D721Med (cell line): ENCODE measurements around the gene PEX3.
A peak's percentile ranks its signal among the peaks of the same experiment; 100 is the strongest.

ENCODE experiments used
- DNase-seq: peaks from one replicate; pipeline ENCODE4 v3.0.0; 2011; ENCODE audit warnings: low spot score; ENCODE audit not compliant: insufficient read length
- FAIRE-seq: peaks from 2 replicates; lab custom pipeline; 2011; peaks lifted over from hg19 to GRCh38; lab: Jason Lieb, UNC
- TF ChIP-seq, protein P1 (sequence below): IDR thresholded peaks from 2 replicates; pipeline ENCODE4 v1.5.1; 2012; ENCODE audit warnings: mild to moderate bottlenecking, control low read depth; ENCODE audit not compliant: insufficient read depth; ENCODE audit errors: missing control alignments

Gene PEX3

DNA sequence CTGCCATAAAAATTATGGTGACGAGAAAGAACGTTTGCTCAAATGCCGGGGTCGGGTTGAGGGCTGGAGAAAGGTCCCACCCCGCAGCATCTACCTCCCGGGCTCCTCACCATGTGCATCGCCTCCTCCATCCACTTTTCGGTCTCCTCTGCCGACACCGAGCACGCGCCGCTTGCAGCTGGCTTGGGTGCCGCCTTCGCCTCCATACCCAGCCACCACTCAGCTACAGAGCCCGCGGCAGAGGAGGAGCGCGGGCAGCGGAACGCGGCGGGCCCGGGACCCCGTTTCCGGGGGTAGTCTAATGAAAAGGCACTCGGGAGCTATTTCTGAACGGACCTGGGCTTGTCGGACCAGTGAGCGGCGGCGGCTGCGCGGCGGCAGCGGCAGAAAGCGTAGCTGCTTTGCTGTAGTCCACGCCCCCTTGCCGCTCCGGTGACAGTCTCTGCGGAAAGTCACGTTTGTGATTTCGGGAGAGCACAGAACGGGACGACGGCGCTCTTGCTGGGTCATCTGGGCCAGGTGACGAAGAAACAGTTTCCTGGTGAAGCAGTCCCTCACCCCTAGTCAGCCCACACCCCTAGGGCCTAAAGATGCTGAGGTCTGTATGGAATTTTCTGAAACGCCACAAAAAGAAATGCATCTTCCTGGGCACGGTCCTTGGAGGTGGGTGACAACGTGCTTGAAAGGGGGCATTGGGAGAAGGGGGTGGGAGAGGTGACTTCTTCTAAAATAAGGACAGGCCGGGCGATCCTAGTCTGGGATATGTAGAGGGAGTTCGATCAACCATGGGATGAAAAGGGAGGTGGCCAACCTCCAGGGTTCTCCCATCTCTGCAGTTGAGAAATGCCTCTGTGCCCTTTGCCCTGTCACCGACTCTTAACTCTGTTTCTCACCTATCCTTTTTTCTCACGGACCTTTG lies at the start of gene PEX3, which contains the start of gene ADAT2:
TSS of gene PEX3 (plus strand) at position 353 of the 919 bp plus-strand sequence. CDS start at position 591, 238 bp downstream.
TSS of gene ADAT2 (minus strand) at position 243 of the 919 bp plus-strand sequence. CDS start at position 206, 37 bp downstream.
- FAIRE-seq (no peak), DNase-seq (peak; percentile 35)
- TF ChIP-seq, protein P1, sequence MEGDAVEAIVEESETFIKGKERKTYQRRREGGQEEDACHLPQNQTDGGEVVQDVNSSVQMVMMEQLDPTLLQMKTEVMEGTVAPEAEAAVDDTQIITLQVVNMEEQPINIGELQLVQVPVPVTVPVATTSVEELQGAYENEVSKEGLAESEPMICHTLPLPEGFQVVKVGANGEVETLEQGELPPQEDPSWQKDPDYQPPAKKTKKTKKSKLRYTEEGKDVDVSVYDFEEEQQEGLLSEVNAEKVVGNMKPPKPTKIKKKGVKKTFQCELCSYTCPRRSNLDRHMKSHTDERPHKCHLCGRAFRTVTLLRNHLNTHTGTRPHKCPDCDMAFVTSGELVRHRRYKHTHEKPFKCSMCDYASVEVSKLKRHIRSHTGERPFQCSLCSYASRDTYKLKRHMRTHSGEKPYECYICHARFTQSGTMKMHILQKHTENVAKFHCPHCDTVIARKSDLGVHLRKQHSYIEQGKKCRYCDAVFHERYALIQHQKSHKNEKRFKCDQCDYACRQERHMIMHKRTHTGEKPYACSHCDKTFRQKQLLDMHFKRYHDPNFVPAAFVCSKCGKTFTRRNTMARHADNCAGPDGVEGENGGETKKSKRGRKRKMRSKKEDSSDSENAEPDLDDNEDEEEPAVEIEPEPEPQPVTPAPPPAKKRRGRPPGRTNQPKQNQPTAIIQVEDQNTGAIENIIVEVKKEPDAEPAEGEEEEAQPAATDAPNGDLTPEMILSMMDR, result no peak

DNA sequence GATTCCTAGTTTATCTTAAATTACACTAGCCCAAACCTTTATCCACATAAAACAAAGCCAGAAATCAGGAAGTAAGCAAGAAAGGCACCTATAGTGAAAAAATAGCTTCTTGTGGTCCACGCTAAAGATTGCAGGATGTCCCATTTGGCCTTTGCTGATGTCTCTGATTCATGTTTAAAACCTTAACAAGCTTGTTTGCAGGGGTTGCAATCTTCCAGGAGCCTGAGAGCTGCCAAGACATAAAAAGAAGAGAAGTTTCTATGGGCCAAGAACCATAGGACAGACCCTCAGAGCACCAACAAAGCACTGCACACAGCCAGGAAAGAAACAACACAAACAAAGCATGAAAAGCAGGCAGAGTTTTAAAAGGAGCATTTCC lies 49.5 kb upstream of the PEX3 start:
- TF ChIP-seq, protein P1, result no peak
- DNase-seq (no peak), FAIRE-seq (no peak)

GRCh38 chr6:143401636-143402370 lies 48.8 kb upstream of the PEX3 start:
- TF ChIP-seq, protein P1, result no peak
- FAIRE-seq (no peak), DNase-seq (no peak)

GRCh38 chr6:143402721-143403336 lies 47.8 kb upstream of the PEX3 start:
- TF ChIP-seq, protein P1, result no peak
- DNase-seq (no peak), FAIRE-seq (no peak)

DNA sequence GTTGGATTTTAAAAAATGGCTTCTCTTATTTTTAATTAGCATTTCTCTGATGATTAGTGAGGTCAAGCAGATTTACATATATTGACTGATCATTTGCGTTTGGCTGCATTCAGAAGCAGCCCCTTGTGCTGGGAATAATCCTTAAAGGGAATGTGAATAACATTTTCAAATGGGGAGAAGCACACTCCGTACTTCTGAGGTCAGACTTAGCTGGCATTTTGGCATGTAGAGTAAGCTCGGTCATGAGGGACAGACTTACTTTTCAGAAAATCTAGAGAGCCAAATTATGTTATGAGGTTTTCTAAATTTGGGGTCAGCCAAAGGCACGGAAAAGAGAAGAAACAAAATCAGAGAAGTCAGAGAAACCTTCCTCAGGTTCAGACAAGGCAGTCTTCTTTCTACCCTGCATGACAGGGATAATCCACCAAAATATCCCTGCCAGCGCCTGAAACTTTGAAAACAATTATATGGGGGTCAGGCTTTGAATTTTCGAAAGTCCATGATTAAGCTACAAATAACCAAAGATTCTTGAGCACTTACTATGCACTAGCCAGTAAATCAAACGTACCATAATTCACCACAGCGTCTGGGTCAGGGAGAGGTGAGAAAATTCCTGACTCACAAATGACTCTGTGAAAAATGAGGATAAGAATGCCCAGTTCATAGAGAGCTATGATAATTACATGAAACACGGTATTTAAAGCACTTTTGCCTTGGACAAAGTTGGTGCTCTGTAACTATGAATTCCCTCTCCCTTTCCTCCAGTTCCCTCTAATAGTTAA lies 45.0 kb upstream of the PEX3 start:
- no peak for DNase-seq
- no peak for FAIRE-seq
- TF ChIP-seq, protein P1, result no peak

DNA sequence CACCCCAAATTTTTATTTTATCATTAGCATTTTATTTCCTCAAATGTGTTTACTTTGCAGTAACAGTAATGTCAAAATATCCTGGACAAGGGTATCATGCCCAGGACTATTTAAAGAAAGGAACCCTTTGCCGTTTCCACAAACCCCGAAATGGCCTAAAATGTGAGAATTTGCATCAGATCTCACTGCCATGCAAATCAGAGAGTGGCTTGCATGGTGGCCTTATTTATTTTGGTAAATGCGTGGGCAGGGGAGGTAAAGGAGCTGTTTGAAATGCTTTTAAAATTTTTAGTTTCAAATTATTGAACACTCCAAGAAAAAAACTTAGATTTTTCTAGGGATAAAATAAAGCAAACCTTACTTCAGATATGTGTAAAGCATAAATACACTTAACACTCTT lies 43.9 kb upstream of the PEX3 start:
- FAIRE-seq, result no peak
- TF ChIP-seq, protein P1, result no peak
- DNase-seq, result no peak
